CD4-positive, alpha-beta T cell treated with Interleukin-17A for 4 hours (primary cell): ENCODE results near the gene MDM4.
"Not testable (repeated sequence)": the region's sequence is repeated elsewhere in the genome, so short reads cannot be mapped to it uniquely, and the experiment has no call there.

Source experiments
- DNase-seq: peaks from one replicate; pipeline ENCODE4 v3.0.0-alpha.2; 2020; ENCODE audit warnings: mixed read lengths

MDM4 gene

DNA sequence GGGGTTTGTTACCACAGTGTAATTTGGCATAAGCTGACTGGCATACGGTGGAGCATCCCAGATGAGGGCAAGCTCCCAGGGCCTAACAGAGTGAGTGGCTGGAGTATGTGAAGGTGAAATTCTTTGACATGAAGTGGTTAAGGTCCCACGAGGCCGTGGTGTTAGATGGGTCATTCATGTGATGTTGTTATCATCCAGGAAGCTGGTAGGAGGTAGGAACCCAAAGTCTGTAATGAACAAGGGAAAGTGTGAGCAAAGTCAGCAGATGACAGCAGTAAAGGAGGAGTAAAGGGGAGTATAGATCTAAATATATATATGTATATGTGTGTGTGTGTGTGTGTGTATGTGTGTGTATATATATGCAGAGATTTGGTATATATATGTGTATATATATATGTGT lies 47.6 kb downstream of the MDM4 start:
- no peak for DNase-seq

GRCh38 chr1:204564835-204565234 lies 48.6 kb downstream of the MDM4 start:
- peak; percentile 27 for DNase-seq

DNA sequence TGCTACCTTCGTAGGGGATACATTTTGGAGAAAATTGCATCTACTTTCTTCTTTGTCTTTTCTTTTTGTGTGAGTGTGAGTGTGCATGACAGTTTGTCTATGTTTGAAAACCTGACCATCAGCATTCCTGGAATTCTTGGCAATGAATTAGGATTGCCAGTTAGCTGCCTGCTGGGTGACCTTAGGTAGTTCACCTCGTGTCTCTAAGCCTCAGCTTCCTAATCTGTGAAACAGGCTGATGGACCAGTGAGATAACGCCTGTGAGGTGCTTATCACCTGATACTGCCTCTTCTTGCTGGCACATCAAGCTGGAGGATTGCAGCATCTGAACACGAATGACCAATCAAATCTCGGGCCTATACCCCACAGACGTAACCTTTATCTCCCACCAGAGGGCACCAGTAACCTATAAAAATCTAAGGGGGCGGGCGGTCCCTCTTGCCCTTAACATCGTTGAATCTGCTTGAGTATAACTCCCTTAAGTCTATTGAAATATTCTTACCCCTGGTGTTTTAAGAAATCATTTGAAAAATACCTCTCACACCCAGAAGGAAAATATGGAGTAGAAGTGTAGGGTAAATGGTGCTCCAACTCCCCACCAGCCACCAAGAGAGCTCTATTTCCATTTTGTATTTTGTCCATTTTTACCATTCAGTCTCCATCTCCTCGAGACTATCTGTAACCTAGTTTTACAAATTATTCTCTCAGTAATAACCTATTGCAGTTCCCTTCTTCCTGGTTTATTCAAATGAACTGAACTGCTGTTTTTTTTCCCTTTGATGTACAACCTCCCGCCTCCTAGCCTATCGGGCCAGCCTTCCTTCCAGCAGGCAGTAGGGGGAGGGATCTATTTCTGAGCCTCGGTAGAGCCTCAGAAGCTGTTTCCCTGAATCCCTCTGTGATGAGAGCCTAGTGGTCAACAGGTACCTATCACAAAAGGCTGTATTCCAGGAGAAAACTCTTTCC lies 49.7 kb downstream of the MDM4 start:
- DNase-seq = peak; percentile 64

DNA sequence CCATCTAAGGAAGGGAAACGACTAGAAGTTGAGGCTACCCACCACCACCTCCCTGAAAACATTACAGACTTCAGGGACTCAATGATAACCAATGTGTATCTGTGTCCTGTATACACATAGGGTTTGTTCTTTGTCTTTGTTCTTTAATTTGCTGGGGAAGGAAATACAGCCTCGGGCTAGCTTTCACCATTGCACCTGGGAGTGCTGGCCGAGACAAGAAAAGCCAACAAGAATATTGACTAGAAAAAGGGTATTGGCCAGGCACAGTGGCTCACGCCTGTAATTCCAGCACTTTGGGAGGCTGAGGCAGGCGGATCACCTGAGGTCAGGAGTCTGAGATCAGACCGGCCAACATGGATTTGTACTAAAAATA lies 50.4 kb downstream of the MDM4 start:
- no peak for DNase-seq

- no peak for DNase-seq
Measured at GRCh38 chr1:204567071-204567470, 50.9 kb downstream of the MDM4 start.

DNA sequence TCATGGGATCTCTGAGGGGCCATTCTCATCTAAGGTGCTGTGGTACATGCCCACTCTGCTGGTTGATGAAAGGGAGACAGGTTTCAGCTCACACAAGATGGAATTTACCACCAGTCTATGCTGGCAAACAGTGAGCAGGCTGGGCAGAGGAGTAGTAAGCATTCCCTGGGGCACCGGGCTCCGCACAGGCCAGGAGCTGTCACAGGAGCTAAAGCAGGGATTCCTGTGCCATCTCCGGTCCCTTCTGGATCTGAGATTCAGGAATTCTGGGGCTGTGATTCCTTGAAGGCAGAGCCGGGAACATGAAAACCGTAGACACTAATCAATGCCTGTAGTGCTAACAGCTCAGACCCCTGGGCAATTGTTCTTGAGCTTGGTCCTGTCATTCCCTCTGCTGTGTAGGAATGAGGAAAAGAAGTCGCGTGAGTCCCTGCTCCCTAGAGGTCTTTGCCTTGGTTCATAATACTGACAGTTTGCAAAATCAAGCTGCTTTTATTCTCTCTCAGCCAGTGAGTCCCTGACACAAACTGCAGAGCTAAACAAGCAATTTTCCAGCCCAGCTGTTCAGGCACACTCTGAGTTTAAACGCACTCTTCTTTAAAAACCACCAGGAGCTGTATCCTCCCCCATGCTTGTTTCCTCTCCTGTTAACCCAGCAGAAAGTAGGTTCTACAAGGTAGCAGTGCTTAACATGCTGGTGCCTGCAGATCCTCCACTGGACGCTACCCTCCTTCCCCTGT lies 52.5 kb downstream of the MDM4 start:
- DNase-seq = no peak

GRCh38 chr1:204569478-204569877 lies 53.3 kb downstream of the MDM4 start:
- DNase-seq = no peak

GRCh38 chr1:204570021-204570420 lies 53.8 kb downstream of the MDM4 start:
- not testable (repeated sequence) for DNase-seq

DNA sequence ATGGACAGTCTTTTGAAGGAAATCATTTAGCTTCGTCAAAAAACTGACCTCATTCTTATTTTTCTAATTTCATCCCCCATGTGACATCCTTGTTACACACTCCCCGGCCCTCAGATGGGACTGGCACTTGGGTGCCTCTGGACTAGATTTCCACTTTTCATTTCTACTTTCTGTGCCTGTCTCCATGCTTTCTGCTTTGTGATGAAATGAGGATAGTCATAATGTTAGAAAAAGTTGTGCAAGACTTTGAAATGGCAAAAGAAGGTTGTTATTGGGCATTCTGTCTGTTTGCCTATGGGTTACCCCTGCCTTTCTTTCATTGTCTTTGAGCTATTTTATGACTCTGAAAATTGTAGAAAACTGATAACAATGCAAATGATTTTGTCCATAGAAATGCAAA lies 54.9 kb downstream of the MDM4 start:
- DNase-seq = no peak

DNA sequence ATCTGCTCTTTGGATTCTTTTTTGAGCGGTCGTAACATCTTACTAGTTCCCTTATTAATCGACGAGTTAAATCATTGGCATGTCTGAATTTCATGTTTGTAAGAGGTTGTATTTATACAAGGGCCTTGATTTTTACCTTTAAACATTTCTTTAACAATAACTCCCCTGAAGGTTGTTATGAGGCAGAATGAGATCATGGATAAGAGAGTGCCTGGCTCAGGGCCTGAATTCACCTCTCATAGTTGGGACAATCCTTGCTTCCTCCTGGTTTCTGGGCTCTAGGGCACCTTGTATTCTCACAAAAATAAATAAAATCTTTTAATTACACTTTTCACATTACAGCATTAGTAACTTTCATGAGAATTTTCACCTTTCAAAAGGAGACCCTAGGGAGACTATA lies 55.4 kb downstream of the MDM4 start:
- DNase-seq = no peak

- DNase-seq = no peak
Measured at GRCh38 chr1:204572923-204573922, 57.0 kb downstream of the MDM4 start.

DNA sequence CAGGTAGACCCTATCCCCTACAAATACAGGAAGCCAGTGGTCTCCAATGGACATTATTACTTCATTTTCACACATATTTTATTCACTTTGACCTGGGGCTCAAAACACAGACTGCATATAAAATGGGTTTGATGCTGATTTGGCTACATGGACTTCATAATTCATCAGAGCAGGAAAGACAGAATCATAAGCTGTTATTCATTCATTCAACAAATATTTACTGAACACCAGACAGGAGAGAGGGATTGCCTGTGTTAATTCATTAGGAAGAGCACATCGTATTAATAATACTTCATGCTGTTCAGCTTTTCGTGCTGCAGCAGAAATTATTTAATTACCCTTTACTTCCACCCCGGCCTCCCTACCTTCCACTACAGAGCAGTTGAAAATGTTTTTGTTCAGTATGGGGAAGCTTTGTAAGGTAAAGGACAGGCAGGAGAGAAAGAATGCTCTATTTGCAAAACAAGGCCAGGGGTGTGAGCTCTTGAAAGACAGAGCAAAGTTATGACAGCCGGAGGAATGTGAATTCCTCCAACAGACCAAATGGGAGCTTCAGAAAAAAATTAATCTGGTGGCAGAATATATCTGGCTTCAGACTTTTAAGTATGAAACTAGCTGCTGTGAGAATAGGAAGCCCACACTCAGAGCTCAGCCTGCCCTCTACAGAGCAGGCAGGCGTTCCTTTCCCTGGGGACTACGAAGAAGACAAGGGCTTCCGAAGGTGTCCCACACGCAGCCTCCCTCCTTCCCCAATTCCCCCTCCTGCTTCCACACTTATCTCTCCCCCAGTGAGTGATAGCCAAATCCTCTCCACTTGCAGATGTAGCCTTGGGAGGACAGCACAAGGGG lies 58.0 kb downstream of the MDM4 start:
- no peak for DNase-seq

DNA sequence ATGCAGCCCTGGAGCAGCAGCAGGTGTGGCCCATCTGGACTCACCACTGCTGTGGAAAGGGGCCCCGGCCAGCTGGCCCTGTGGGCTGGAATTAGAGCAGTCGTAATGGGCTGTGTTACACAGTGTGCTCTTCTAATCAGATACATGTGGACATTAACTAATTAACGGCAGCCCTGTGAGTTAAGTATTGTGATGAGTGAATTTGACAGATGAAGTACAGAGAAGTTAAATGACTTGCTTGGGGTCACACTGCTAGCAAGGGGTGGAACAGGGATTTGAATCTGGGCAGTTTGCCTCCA lies 58.6 kb downstream of the MDM4 start:
- no peak for DNase-seq

DNA sequence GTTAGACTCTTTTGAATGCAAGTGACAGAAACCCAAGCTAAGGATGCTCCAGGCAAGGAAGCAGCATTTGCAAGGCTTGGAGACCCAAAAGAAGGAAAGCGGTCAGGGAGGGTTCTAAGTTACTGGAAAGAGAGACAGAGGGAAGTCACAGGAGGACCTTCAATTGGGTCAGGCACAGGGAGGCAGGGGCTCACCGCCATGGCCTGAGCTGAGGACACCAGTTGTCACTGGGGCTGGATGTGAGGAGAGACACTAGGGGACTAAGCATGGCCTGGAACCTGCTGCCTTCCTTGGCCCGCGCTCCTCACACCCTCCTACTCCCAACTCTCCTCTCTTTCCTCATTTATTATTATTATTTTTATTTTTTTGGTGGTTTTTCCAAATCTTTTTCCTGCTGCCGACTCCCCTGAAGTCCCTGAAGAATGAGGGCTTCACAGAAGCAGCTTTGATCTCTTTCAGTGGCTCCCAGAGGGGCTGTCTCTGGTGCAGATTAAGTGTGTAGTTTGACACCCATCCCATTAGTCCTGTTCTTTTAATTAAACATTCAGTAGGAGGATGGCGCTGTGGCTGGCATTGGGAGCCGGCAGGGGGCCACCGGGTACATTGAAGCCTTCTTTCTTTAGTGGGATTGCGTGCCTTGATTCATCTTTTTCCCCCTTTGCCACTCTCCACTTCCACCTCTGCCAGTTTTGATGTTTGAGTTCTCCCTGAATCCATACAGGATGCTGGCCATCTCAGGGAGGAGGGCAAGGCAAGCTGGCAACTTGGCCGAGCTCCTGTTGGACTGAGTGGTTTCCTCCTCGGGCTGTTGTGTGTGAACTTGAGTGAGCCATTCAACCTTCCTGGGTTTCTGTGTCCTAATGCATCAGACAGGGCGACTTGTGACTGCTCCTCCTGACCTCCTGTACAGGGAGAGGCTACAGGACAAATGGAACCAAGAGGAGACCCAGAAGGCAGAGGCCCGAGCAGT lies 59.3 kb downstream of the MDM4 start:
- no peak for DNase-seq

- DNase-seq = no peak
Measured at GRCh38 chr1:204576422-204576821, 60.2 kb downstream of the MDM4 start.

DNA sequence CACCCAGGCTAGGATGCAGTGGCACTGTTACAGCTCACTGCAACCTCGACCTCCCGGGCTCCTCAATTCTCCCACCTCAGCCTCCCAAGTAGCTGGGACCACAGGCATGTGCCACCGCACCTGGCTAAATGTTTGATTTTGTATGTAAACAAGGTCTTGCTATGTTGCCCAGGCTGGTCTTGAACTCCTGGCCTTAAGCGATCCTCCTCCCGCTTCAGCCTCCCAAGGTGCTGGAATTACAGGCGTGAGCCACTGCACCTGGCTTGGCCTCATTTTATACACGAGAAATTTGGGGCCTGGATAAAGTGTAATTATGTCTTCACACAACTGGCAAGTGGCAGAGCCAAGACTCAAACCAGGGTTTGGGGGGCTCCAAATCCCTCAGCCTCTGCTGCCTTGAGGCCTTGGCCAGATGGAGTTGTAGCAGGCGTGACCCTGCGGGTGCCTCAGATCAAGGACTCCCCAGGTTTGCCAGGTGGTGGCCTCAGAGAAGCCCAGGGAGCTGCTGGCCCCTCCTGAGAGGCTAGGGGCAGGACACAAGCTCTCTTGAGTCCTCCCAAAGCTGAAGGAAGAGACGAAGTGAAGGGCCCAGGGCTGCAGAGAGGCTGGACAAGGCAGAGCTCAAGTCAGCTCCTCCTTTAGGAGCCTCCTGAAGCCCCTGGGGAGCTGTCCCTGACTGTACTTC lies 61.7 kb downstream of the MDM4 start:
- DNase-seq = no peak

DNA sequence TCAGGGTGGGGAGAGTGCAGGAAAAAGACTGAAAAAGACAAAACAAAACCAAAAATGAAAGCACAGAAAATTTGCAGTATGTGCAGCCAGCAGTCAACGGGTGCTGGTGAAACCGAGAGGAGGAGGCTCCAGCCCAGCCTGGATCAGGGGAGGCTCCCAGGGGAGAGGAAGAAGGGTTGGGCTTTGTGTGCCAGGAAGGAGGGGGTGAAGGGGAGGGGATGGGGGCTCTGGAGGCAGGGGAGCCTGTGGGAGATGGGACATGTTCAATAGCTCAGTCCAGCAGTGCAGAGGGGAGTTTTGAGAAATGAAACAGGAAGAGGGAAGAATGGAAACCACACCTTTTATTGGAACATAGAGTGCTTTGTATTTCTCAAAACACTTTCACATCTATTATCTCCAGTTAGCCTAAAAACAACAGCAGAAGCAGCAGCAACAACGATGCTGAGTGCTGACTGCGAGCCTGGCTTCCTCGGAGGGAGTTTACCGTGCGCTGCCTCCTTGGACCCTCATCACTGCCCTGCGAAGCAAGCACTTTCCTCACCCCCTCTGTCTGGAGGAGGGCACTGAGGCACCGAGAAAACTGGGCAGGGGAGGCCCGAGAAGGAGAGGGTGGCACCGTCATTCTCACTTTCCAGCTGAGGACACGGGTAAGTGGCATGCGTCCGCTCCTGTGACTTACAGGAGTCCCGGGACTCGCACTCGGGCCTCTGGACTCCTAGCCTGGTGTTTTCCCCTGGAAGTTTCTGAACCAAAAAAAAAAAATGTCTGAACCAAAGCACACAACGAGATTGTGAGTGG lies 62.9 kb downstream of the MDM4 start:
- peak; percentile 21 for DNase-seq

- DNase-seq = no peak
Measured at GRCh38 chr1:204579681-204580080, 63.5 kb downstream of the MDM4 start.

DNA sequence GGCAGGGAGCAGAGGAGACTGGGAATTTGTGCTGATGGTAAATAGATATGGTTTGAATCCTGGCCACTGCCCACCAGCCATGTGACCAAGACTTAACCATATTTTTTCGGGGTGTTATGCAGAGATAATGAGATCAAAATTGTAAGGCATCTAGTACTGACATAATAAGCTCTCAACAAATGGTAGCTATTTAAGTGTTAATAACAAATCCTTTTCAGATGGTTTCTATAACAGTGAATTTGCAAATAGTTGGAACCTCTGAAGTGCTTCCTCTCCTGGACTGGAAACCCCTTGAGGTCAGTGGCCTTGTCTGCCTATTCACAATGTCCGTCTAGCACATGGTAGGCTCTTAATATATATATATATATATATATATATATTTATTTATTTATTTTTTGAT lies 64.7 kb downstream of the MDM4 start:
- DNase-seq = no peak
